ENCODE results near the gene SMARCC2.

The SMARCC2 gene

GRCh38 chr12:56146492-56147460, 42.5 kb downstream of the SMARCC2 start:
- no peak for DNase-seq

GRCh38 chr12:56145217-56145616, 44.1 kb downstream of the SMARCC2 start:
- DNase-seq: no peak

GRCh38 chr12:56143870-56144269, 45.4 kb downstream of the SMARCC2 start:
- DNase-seq: no peak

- no peak for DNase-seq
Measured at GRCh38 chr12:56143217-56143616, 46.1 kb downstream of the SMARCC2 start.

- no peak for DNase-seq
Measured at GRCh38 chr12:56141946-56142784, 47.1 kb downstream of the SMARCC2 start.

GRCh38 chr12:56137853-56138571, 51.3 kb downstream of the SMARCC2 start:
- DNase-seq: no peak

- DNase-seq: no peak
Measured at GRCh38 chr12:56134897-56135296, 54.4 kb downstream of the SMARCC2 start.

GRCh38 chr12:56130876-56131275, 58.4 kb downstream of the SMARCC2 start:
- DNase-seq: no peak

GRCh38 chr12:56129942-56130495, 59.3 kb downstream of the SMARCC2 start:
- no peak for DNase-seq

- no peak for DNase-seq
Measured at GRCh38 chr12:56129206-56129941, 59.9 kb downstream of the SMARCC2 start.

GRCh38 chr12:56128670-56129205, 60.5 kb downstream of the SMARCC2 start:
- no peak for DNase-seq

GRCh38 chr12:56127888-56128669, 61.2 kb downstream of the SMARCC2 start, which contains the start of gene ESYT1:
ESYT1 (plus strand) TSS chr12:56128267; CDS start chr12:56128320, 53 bp downstream.
- peak; percentile 97 for DNase-seq

GRCh38 chr12:56127485-56127887, 61.8 kb downstream of the SMARCC2 start:
- no peak for DNase-seq

- DNase-seq: no peak
Measured at GRCh38 chr12:56126732-56127239, 62.5 kb downstream of the SMARCC2 start.

GRCh38 chr12:56124133-56124532, 65.2 kb downstream of the SMARCC2 start:
- DNase-seq: no peak

GRCh38 chr12:56122637-56123036, 66.6 kb downstream of the SMARCC2 start:
- DNase-seq: no peak

GRCh38 chr12:56121204-56121870, 67.9 kb downstream of the SMARCC2 start:
- no peak for DNase-seq

- no peak for DNase-seq
Measured at GRCh38 chr12:56120158-56120846, 69.0 kb downstream of the SMARCC2 start.

- DNase-seq: peak; percentile 53
Measured at GRCh38 chr12:56119361-56119796, 69.9 kb downstream of the SMARCC2 start.
